Glutamatergic neuron (in vitro differentiated cells): Measurements from ENCODE around the gene SEC24A. TPM values are rescaled to one million over a fixed set of nuclear protein-coding genes. Genes with fewer than 3 reads are reported as not detected.

Experiments used
- DNase-seq: peaks from one replicate; pipeline ENCODE4 v3.0.0; 2022
- H3K27ac Mint-ChIP-seq: one replicate; pipeline ENCODE4 v1.8.0; 2020; ENCODE audit warnings: mild to moderate bottlenecking, mixed read lengths, inconsistent platforms; ENCODE audit not compliant: unreplicated experiment
- H3K27me3 Mint-ChIP-seq: one replicate; pipeline ENCODE4 v1.8.0; 2020; ENCODE audit warnings: mild to moderate bottlenecking, moderate library complexity, mixed read lengths, inconsistent platforms; ENCODE audit not compliant: unreplicated experiment
- H3K36me3 Mint-ChIP-seq: one replicate; pipeline ENCODE4 v1.8.0; 2020; ENCODE audit warnings: mild to moderate bottlenecking, mixed read lengths, inconsistent platforms; ENCODE audit not compliant: unreplicated experiment
- H3K4me1 Mint-ChIP-seq: one replicate; pipeline ENCODE4 v1.8.0; 2020; ENCODE audit warnings: mild to moderate bottlenecking, low read depth, mixed read lengths, inconsistent platforms; ENCODE audit not compliant: unreplicated experiment
- H3K4me3 Mint-ChIP-seq: one replicate; pipeline ENCODE4 v1.8.0; 2020; ENCODE audit warnings: mild to moderate bottlenecking, mixed read lengths, inconsistent platforms; ENCODE audit not compliant: unreplicated experiment
- H3K9me3 Mint-ChIP-seq: one replicate; pipeline ENCODE4 v1.8.0; 2020; ENCODE audit warnings: mild to moderate bottlenecking, moderate library complexity, mixed read lengths, inconsistent platforms; ENCODE audit not compliant: unreplicated experiment
- total RNA-seq: library from RNA; stranded (reverse); fragmentation: NEBNext Ultra II Directional; extraction: Animal tissue kit (Norgen Biotek cat#: 25700); gene quantifications from one replicate; pipeline ENCODE4 v1.2.1, GENCODE V29; 2021; ENCODE audit not compliant: unreplicated experiment
- TF ChIP-seq, protein P1 (sequence below): fragments of 200-600 bp; sonication (generic); IDR thresholded peaks from one replicate; pipeline ENCODE4 v1.5.0; 2021; ENCODE audit not compliant: partially characterized antibody, unreplicated experiment

SEC24A gene
- total RNA-seq, 1 donor from 2014 or later = 23.8 TPM

DNA sequence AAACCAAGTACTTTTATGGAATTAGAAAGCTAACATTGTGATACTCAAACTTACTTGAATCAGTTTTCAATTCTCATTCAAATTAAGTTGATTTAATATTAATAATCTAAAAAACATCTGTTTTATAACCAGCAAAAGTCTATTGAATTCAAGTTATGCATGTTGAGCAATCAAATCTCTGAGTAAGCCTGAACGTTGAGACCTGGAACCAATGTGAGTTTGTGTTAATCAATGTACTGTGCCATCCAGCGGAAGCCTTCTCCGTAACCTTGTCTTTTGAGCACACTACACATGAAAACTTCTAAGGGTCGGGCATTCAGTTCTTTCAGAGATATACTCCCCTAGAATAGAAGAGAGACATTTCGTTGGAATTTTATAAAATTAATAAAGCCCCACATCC is 41.9 kb upstream of the SEC24A start:
- no peaks in the 10 kb centered on the region for H3K9me3 Mint-ChIP-seq
- H3K27ac Mint-ChIP-seq = no peak overlapping the region
- H3K4me1 Mint-ChIP-seq = no peaks in the 10 kb centered on the region
- no peaks in the 10 kb centered on the region for H3K27me3 Mint-ChIP-seq
- no peaks in the 10 kb centered on the region for H3K36me3 Mint-ChIP-seq
- no peak overlapping the region for H3K4me3 Mint-ChIP-seq
- TF ChIP-seq, protein P1, sequence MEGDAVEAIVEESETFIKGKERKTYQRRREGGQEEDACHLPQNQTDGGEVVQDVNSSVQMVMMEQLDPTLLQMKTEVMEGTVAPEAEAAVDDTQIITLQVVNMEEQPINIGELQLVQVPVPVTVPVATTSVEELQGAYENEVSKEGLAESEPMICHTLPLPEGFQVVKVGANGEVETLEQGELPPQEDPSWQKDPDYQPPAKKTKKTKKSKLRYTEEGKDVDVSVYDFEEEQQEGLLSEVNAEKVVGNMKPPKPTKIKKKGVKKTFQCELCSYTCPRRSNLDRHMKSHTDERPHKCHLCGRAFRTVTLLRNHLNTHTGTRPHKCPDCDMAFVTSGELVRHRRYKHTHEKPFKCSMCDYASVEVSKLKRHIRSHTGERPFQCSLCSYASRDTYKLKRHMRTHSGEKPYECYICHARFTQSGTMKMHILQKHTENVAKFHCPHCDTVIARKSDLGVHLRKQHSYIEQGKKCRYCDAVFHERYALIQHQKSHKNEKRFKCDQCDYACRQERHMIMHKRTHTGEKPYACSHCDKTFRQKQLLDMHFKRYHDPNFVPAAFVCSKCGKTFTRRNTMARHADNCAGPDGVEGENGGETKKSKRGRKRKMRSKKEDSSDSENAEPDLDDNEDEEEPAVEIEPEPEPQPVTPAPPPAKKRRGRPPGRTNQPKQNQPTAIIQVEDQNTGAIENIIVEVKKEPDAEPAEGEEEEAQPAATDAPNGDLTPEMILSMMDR = no peak
- no peak for DNase-seq

DNA sequence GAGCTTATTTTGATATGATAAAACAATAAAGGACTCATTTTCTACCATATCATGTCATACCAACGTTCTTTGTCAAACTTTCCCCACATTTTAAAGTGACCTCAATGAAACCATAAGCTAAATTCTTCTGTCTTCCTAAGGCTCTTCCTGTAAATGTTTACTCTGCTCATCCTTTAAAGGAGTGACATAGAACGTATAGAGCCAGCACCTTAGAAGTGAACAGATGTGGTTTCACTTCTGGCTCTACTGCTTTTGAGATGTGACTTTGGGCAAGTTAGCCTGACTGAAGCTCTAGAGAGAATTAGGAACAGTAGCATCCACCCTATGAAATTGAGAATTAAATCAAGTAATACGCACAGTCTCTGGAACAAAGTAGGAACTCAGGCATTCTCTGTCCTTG is 40.0 kb upstream of the SEC24A start:
- Mint-ChIP-seq H3K36me3 (no peaks in the 10 kb centered on the region), H3K4me3 (no peak overlapping the region), H3K9me3 (no peaks in the 10 kb centered on the region), H3K27ac (no peak overlapping the region), H3K4me1 (no peaks in the 10 kb centered on the region), H3K27me3 (no peaks in the 10 kb centered on the region)
- TF ChIP-seq, protein P1 = no peak
- DNase-seq = no peak

DNA sequence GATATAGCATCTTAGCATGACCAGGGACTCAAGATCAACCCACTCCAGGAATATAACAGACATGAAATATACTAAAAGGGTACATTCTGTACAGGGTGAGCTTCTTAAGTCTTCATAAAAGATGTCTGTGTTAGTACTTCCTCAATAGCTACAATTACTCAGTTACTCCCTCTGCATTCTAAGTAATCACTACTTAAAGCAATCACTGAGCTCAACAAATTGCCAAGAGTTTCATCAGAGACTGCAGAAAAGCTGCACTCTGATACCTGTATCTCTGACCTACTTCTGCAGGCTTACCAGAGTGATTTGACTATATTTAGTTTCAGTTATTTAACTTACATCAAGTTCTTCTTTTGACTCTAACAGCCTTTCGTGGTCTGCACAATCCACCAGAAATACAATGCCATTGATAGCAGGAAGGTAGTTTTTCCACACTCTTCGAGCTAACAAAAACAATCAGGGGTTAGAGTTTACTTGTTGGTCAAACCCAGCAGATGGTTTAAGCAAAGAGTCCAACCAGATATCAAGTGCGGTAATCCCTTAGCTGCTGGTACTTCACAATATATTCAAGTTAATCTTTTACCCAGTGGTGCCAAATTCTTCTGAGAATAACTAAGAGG is 39.2 kb upstream of the SEC24A start:
- no peaks in the 10 kb centered on the region for H3K9me3 Mint-ChIP-seq
- DNase-seq = no peak
- no peaks in the 10 kb centered on the region for H3K36me3 Mint-ChIP-seq
- TF ChIP-seq, protein P1 = no peak
- H3K27ac Mint-ChIP-seq = no peak overlapping the region
- H3K4me1 Mint-ChIP-seq = no peaks in the 10 kb centered on the region
- no peaks in the 10 kb centered on the region for H3K27me3 Mint-ChIP-seq
- no peak overlapping the region for H3K4me3 Mint-ChIP-seq

DNA sequence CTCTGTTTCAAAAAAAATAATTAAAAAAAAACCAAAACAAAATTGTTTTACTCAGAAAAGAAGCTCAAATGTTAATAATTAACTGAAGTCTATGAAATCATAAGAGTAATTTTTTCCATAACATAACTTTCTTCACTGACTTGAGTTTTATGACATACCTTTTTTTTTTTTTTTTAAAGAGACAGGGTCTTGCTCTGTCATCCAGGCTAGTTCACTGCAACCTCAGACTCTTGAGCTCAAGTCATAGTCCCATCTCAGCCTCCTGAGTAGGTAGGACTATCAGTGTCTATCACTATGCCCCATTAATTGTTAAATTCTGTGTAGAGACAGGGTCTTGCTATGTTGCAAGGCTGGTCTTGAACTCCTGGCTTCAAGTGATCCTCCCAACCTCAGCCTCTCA is 37.9 kb upstream of the SEC24A start:
- H3K36me3 Mint-ChIP-seq = no peaks in the 10 kb centered on the region
- H3K4me1 Mint-ChIP-seq = no peaks in the 10 kb centered on the region
- DNase-seq = no peak
- no peak overlapping the region for H3K27ac Mint-ChIP-seq
- no peaks in the 10 kb centered on the region for H3K27me3 Mint-ChIP-seq
- no peak overlapping the region for H3K4me3 Mint-ChIP-seq
- H3K9me3 Mint-ChIP-seq = no peaks in the 10 kb centered on the region
- TF ChIP-seq, protein P1 = no peak

- H3K9me3 Mint-ChIP-seq = no peaks in the 10 kb centered on the region
- no peak overlapping the region for H3K4me3 Mint-ChIP-seq
- TF ChIP-seq, protein P1 = no peak
- H3K36me3 Mint-ChIP-seq = no peaks in the 10 kb centered on the region
- no peaks in the 10 kb centered on the region for H3K27me3 Mint-ChIP-seq
- H3K4me1 Mint-ChIP-seq = no peaks in the 10 kb centered on the region
- no peak overlapping the region for H3K27ac Mint-ChIP-seq
- no peak for DNase-seq
These were observed 37.1 kb upstream of the SEC24A start for GRCh38 chr5:134611515-134611914.
